ENCODE measurements around the gene CIAPIN1.

Gene CIAPIN1

GRCh38 chr16:57482845-57483545 lies 35.8 kb upstream of the CIAPIN1 start:
- no peak for TF ChIP-seq POLR2AphosphoS5 (IDR thresholded peaks at IDR 0.05; ENCODE audit: low read depth, low read length)
- TF ChIP-seq TAF1 (IDR thresholded peaks at IDR 0.05; ENCODE audit: borderline replicate concordance, insufficient read depth, low read length), result no peak
- TF ChIP-seq SIN3A (IDR thresholded peaks at IDR 0.05; ENCODE audit: borderline replicate concordance, insufficient read depth, low read length), result no peak
- TF ChIP-seq REST (IDR thresholded peaks at IDR 0.05; ENCODE audit: insufficient read depth in 1 of 2, low read depth in 2 of 2, low read length in 2 of 2), result no peak
- no peak for TF ChIP-seq FOXP2 (optimal IDR thresholded peaks at IDR 0.05; ENCODE audit: borderline replicate concordance, extremely low read depth, extremely low read length, insufficient read depth)

GRCh38 chr16:57481421-57481820 lies 34.2 kb upstream of the CIAPIN1 start:
- TF ChIP-seq SIN3A (IDR thresholded peaks at IDR 0.05; ENCODE audit: borderline replicate concordance, insufficient read depth, low read length) (no peak), FOXP2 (optimal IDR thresholded peaks at IDR 0.05; ENCODE audit: borderline replicate concordance, extremely low read depth, extremely low read length, insufficient read depth) (no peak), TAF1 (IDR thresholded peaks at IDR 0.05; ENCODE audit: borderline replicate concordance, insufficient read depth, low read length) (no peak), POLR2AphosphoS5 (IDR thresholded peaks at IDR 0.05; ENCODE audit: low read depth, low read length) (no peak), REST (IDR thresholded peaks at IDR 0.05; ENCODE audit: insufficient read depth in 1 of 2, low read depth in 2 of 2, low read length in 2 of 2) (no peak)

- TF ChIP-seq SIN3A (IDR thresholded peaks at IDR 0.05; ENCODE audit: borderline replicate concordance, insufficient read depth, low read length), result no peak
- TF ChIP-seq REST (IDR thresholded peaks at IDR 0.05; ENCODE audit: insufficient read depth in 1 of 2, low read depth in 2 of 2, low read length in 2 of 2), result no peak
- TF ChIP-seq POLR2AphosphoS5 (IDR thresholded peaks at IDR 0.05; ENCODE audit: low read depth, low read length), result no peak
- no peak for TF ChIP-seq TAF1 (IDR thresholded peaks at IDR 0.05; ENCODE audit: borderline replicate concordance, insufficient read depth, low read length)
- no peak for TF ChIP-seq FOXP2 (optimal IDR thresholded peaks at IDR 0.05; ENCODE audit: borderline replicate concordance, extremely low read depth, extremely low read length, insufficient read depth)
Observed at GRCh38 chr16:57480754-57481230, 33.6 kb upstream of the CIAPIN1 start.

GRCh38 chr16:57479976-57480753 lies 33.0 kb upstream of the CIAPIN1 start:
- peak in 1 of 2 experiments; percentile 36; a peak in 1 of 4 replicates for TF ChIP-seq REST (IDR thresholded peaks at IDR 0.05; ENCODE audit: insufficient read depth in 1 of 2, low read depth in 2 of 2, low read length in 2 of 2)
- TF ChIP-seq POLR2AphosphoS5 (IDR thresholded peaks at IDR 0.05; ENCODE audit: low read depth, low read length), result no peak

Data from PFSK-1 (cell line).